SJSA1 (cell line): ENCODE data around the gene AVPI1. TPM values are rescaled to one million over a fixed set of nuclear protein-coding genes. Genes with fewer than 3 reads are reported as not detected.
"Not testable (repeated sequence)": the region's sequence is repeated elsewhere in the genome, so short reads cannot be mapped to it uniquely, and the experiment has no call there.

Source experiments
- DNase-seq, 2 experiments: peaks; one replicate each; pipeline ENCODE4 v3.0.0-alpha.2; 2015 to 2020; ENCODE audit warnings: low spot score in 2 of 2, low read depth in 1 of 2
- H3K27ac ChIP-seq: fragments of 250-450 bp; sonication (Bioruptor Pico); 2 replicates; pipeline ENCODE4 v1.5.1; 2020; ENCODE audit warnings: mild to moderate bottlenecking, moderate library complexity
- H3K27me3 ChIP-seq: fragments of 250-450 bp; sonication (Bioruptor Pico); replicated peaks from 2 replicates; pipeline ENCODE4 v1.5.1; 2020; ENCODE audit warnings: mild to moderate bottlenecking, moderate library complexity
- H3K36me3 ChIP-seq: fragments of 250-450 bp; sonication (Bioruptor Pico); 2 replicates; pipeline ENCODE4 v1.5.1; 2020; ENCODE audit warnings: mild to moderate bottlenecking
- H3K4me1 ChIP-seq: fragments of 250-450 bp; sonication (Bioruptor Pico); replicated peaks from 2 replicates; pipeline ENCODE4 v1.6.1; 2021; ENCODE audit warnings: mild to moderate bottlenecking
- H3K4me3 ChIP-seq: fragments of 250-450 bp; sonication (Bioruptor Pico); 2 replicates; pipeline ENCODE4 v1.5.1; 2020; ENCODE audit warnings: mild to moderate bottlenecking
- H3K9me3 ChIP-seq: fragments of 250-450 bp; sonication (Bioruptor Pico); replicated peaks from 2 replicates; pipeline ENCODE4 v1.5.1; 2020; ENCODE audit warnings: mild to moderate bottlenecking
- total RNA-seq: library from RNA; depleted of rRNA; stranded (reverse); fragments of >200 nt; shearing (Covaris generic); gene quantifications from 2 replicates; pipeline ENCODE4 v1.2.3, GENCODE V29; 2014

The AVPI1 gene
- total RNA-seq, 1 experiment from 2014 or later = 8.6 TPM

GRCh38 chr10:97648562-97649404, 38.3 kb downstream of the AVPI1 start:
- no peaks in the 10 kb centered on the region for H3K9me3 ChIP-seq
- peaks cover 54% of the 10 kb centered on the region for H3K36me3 ChIP-seq
- DNase-seq = peak; percentile 68 to 80
- no peaks in the 10 kb centered on the region for H3K27me3 ChIP-seq
- peaks cover 27% of the 10 kb centered on the region for H3K4me1 ChIP-seq
- no peak overlapping the region for H3K4me3 ChIP-seq
- peak overlapping the region; percentile 28 for H3K27ac ChIP-seq

DNA sequence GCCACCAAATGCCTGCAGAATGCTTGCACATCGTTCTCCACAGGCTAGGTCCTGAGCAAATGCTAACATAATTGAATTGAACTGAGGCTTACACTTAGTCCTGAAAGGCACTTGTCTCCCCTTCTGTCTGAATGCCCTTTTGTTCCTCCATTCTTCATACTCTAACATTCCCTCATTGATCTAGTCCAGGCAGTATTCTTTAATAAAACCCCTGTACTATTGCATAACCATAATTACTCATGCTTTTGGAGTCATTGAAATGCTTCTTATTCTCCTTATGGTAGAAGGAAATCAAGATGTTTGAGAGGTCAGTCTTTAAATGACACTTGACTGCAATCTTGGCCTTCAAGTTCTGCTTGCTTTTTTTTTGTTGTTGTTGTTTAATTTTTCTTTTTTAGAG, 39.5 kb downstream of the AVPI1 start:
- no peak for DNase-seq
- Histone ChIP-seq H3K36me3 (peaks cover 47% of the 10 kb centered on the region), H3K4me1 (peaks cover 27% of the 10 kb centered on the region), H3K27ac (no peak overlapping the region), H3K4me3 (no peak overlapping the region), H3K9me3 (no peaks in the 10 kb centered on the region), H3K27me3 (no peaks in the 10 kb centered on the region)

DNA sequence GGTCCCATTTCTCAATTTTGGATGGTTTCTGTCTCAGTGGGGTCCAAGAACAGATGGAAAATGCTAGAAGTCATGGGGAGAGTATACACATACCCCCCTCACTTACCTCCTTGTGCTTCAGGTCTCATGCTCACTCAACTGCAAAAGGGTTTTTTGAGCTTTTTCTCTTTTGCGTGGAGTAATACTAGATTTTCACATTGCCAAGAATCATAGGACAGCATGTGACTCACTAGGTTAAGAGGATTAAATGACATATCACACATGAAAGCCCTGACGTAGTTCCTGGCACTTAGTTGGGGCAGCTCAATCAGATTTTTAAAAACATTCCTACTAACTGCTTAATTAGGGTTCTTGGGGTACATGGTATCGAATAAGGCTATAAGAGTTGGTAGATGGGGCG, 42.1 kb downstream of the AVPI1 start:
- Histone ChIP-seq H3K4me3 (no peak overlapping the region), H3K27ac (no peak overlapping the region), H3K36me3 (peaks cover 30% of the 10 kb centered on the region), H3K27me3 (no peaks in the 10 kb centered on the region), H3K4me1 (peaks cover 24% of the 10 kb centered on the region), H3K9me3 (no peaks in the 10 kb centered on the region)
- no peak for DNase-seq

DNA sequence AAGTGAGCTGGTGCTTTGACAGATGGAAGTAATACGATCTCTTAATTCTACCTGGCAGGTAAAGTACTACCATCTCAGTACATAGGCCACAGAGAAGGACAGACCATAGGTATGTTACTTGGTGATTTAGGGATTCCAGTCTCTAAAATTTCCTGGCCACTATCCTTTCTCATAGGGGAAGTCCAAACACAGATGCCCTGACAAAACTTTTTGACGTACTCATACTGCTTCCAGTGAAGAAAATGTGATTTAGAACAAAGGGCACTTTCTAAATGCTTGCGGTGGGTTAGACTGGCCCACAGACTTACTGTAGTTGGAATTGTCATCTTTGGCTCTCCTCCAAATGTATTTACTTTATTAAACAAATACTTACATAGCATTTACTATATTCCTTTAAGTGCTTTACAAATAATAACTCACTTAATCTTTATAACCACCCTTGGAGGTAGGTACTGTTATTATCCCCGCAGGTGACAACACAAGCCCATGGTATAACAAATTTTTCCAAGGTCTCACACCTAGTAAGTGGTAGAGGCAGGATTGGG, 43.5 kb downstream of the AVPI1 start:
- no peak overlapping the region for H3K27ac ChIP-seq
- H3K36me3 ChIP-seq = peaks cover 29% of the 10 kb centered on the region
- no peak for DNase-seq
- H3K4me1 ChIP-seq = peaks cover 9% of the 10 kb centered on the region
- H3K4me3 ChIP-seq = no peak overlapping the region
- H3K27me3 ChIP-seq = no peaks in the 10 kb centered on the region
- H3K9me3 ChIP-seq = no peaks in the 10 kb centered on the region

DNA sequence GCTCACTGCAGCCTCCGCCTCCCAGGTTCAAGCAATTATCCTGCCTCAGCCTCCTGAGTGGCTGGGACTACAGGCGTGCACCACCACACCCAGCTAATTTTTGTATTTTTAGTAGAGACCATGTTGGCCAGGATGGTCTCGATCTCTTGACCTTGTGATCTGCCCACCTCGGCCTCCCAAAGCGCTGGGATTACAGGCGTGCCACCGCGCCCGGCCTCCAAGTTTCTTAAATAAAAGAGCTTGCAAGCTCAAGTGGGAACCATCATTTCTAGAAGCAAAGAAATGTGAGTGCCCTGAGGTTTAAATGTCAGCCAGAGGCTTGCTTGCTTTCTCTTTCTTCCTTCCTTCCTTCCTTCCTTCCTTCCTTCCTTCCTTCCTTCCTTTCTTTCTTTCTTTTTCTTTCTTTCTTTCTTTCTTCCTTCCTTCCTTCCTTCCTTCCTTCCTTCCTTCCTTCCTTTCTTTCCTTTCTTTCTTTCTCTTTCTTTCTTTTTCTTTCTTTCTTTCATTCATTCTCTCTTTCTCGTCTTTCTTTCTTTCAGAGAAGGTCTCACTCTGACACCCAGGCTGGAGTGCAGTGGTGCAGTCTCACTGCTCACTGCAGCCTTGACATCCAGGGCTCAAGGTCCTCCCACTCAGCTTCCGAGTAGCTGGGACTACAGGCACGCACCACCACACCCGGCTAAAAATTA, 44.4 kb downstream of the AVPI1 start:
- not testable (repeated sequence) for H3K27ac ChIP-seq, H3K27me3 ChIP-seq, H3K4me1 ChIP-seq, H3K9me3 ChIP-seq, DNase-seq, H3K4me3 ChIP-seq
- peaks cover 24% of the 10 kb centered on the region for H3K36me3 ChIP-seq

GRCh38 chr10:97640868-97641811, 45.9 kb downstream of the AVPI1 start:
- H3K4me3 ChIP-seq = peak overlapping the region; percentile 85
- peaks cover 24% of the 10 kb centered on the region for H3K36me3 ChIP-seq
- DNase-seq = peak in 1 of 2 experiments; percentile 34
- no peaks in the 10 kb centered on the region for H3K9me3 ChIP-seq
- no peaks in the 10 kb centered on the region for H3K27me3 ChIP-seq
- no peak overlapping the region; the same call in 1 of the 2 replicates for H3K27ac ChIP-seq
- H3K4me1 ChIP-seq = peaks cover 5% of the 10 kb centered on the region; the same call in 1 of the 2 replicates

DNA sequence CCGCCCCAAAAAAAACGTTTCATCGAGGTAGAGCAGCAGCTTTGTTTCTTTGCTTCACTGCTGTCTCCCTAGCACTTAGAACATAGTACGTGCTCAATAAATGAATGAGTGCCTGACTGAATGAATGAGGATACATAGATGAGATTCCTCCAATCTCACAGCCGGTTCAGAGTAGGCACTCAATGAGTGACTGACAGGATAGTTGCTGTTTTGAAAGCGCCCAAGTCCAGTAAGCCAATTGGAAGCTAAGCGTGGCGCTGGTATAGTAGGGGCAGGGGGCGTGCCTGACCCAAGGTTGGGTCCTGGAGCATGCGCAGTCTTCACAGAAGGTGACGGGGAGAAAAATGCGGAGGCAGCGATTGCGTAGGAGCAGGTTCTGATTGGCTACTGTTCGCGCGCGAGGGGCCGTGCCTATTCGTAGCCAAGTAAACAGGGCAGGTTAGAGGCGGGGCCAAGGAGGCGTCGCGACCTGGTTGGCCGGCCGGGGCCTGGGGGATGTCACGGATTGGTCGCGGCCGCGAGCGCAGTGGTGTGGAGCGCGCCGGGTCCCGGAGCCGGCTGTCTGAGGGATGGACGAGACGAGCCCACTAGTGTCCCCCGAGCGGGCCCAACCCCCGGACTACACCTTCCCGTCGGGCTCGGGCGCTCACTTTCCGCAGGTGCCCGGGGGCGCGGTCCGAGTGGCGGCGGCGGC, 46.7 kb downstream of the AVPI1 start, which contains the start of gene PI4K2A:
Gene PI4K2A (plus strand): TSS at position 498 of the 694 bp plus-strand sequence. CDS start 72 bp downstream, at position 570.
- peak; percentile 96 to 99 for DNase-seq
- Histone ChIP-seq H3K4me3 (peak within 1 kb of the TSS; percentile 85), H3K36me3 (peaks cover 24% of the 10 kb centered on the region), H3K27me3 (no peaks in the 10 kb centered on the region), H3K4me1 (peaks cover 5% of the 10 kb centered on the region; the same call in 1 of the 2 replicates), H3K9me3 (no peaks in the 10 kb centered on the region), H3K27ac (no peak within 1 kb of the TSS; the same call in 1 of the 2 replicates)

GRCh38 chr10:97639090-97639489, 48.0 kb downstream of the AVPI1 start:
- H3K4me3 ChIP-seq, H3K4me1 ChIP-seq, H3K27ac ChIP-seq, H3K9me3 ChIP-seq, DNase-seq, H3K27me3 ChIP-seq: not testable (repeated sequence)
- H3K36me3 ChIP-seq = peaks cover 13% of the 10 kb centered on the region

DNA sequence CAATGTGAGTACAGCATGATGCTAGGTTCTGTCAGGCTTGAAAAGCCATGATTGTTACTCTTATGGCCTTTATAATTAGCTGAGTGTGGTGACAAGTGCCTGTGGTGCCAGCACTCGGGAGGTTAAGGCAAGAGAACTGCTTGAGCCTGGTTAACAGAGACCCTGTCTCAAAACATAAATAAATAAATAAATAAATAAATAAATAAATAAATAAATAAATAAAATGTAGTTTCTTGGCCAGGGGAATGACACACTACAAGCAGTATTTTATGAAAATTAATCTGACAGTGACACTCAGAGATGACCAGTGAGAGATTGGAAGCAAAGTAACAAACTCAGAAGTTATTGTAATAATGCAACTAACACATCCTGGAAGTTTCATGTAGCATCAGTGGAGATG, 51.5 kb downstream of the AVPI1 start:
- Histone ChIP-seq H3K36me3 (peaks cover under 1% of the 10 kb centered on the region; the same call in 1 of the 2 replicates), H3K4me1 (peaks cover 4% of the 10 kb centered on the region), H3K27me3 (no peaks in the 10 kb centered on the region), H3K27ac (no peak overlapping the region), H3K4me3 (no peak overlapping the region), H3K9me3 (no peaks in the 10 kb centered on the region)
- DNase-seq = no peak

DNA sequence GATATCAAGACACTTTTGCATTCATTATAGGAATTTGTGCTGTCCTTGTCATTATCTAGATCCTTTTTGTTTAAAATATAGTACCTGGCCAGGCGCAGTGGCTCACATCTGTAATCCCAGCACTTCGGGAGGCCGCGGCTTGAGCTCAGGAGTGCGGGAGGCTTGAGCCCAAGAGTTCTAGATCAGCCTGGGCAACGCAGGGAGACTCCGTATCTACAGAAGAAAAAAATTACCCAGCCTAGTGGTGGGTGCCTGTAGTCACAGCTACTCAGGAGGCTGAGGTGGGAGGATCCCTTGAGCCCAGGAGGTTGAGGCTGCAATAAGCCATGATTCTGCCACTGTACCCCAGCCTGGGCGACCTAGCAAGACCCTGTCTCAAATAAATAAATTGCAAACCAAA, 53.1 kb downstream of the AVPI1 start:
- Histone ChIP-seq H3K27ac (no peak overlapping the region), H3K27me3 (no peaks in the 10 kb centered on the region), H3K4me1 (peaks cover 4% of the 10 kb centered on the region), H3K4me3 (peak overlapping the region; percentile 66), H3K36me3 (no peaks in the 10 kb centered on the region), H3K9me3 (no peaks in the 10 kb centered on the region)
- no peak for DNase-seq

DNA sequence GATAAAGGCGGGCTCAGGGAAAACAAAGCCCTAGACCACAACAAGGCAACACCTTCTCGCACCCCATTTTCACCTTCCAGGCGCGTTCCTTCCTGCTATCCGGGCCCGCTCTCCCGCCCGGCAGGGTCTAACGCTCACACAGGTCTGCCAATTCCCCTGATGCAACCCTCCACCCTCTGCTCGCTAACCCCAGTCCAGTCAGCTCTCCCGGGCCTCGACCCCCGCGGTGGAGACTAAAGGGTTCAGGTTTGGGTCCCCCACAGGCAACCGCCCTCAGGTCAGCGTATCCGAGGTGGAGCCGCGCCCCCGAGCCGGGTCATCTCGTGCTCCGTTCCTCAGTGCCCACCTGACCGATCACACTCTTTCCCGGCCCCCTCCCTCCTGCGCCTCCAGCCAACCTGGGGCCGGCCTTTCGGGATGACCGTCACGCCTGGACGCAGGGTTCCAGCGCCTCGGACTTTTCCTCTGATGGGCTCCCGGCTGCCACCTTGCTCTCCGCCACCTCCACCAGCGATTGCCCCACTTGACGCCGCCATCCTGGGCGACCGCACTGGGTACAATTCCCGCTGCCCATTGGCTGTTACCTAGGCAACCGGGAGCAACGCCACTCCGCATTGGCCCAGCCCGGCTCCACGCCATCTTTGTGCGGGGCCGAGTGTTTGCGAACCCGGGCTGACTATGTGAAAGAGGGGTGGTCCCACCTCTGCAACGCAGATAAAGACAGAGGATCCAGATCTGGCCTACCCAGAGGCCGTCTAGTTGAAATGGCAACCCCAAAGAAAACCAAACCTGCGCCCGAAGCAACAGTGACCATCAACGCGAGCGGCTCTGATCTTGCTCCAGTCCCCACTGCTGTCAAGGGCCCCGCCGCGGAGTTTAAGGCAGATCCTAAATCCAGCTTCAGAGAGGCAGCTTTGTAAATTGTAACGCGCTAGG, 53.8 kb downstream of the AVPI1 start, which contains the start of gene MORN4:
Gene MORN4 (minus strand): TSS at position 552 of the 936 bp plus-strand sequence. CDS start 13,847 bp downstream, outside the sequence.
- no peaks in the 10 kb centered on the region for H3K9me3 ChIP-seq
- H3K36me3 ChIP-seq = no peaks in the 10 kb centered on the region
- H3K27me3 ChIP-seq = no peaks in the 10 kb centered on the region
- peak; percentile 86 to 94 for DNase-seq
- H3K27ac ChIP-seq = no peak within 1 kb of the TSS
- H3K4me1 ChIP-seq = peaks cover 4% of the 10 kb centered on the region
- H3K4me3 ChIP-seq = peak within 1 kb of the TSS; percentile 66

GRCh38 chr10:97631098-97631497, 55.9 kb downstream of the AVPI1 start:
- no peaks in the 10 kb centered on the region for H3K36me3 ChIP-seq
- no peaks in the 10 kb centered on the region for H3K9me3 ChIP-seq
- H3K27me3 ChIP-seq = no peaks in the 10 kb centered on the region
- peaks cover 4% of the 10 kb centered on the region for H3K4me1 ChIP-seq
- H3K27ac ChIP-seq = no peak overlapping the region
- DNase-seq = no peak
- no peak overlapping the region for H3K4me3 ChIP-seq
